NCI-H1436 (cell line): Measurements from ENCODE around the gene OSM.

ENCODE experiments used
- DNase-seq: peaks from one replicate; lab custom pipeline; 2025; lab: John Stamatoyannopoulos, UW

Gene OSM

DNA sequence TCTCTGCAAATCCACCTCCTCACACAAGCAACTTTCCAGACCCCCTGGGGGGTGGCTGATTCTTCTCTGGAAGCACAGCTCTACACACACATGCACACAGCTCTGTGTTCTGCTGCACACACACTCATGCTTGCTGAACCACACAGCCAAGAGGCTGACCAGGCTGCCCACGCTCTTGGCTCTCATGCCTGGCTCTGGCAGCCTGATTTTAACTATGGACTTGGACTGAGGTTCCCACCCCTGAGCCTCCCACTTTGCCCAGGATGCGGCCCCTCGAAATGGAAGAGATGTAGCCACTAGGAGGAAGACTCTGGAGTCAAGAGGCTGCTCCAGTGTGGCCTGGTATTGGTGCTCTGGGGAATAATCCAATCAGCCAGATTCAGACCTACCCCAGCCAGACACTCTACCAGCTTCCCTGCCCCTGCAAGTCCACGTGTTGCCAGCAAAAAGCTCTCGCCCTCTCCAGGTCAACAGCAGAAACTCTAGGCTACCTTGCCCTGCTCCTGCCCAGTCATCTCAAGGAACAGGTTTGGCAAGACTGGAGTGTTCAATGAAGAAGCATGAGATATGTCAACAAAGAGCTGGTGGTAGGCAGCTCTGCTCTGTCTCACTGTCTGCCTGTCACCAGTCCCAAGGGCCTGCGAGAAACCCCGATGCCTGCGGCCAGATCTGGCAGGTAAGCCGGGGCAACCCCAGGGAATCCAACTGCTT, 31.5 kb upstream of the OSM start:
- no peak for DNase-seq

DNA sequence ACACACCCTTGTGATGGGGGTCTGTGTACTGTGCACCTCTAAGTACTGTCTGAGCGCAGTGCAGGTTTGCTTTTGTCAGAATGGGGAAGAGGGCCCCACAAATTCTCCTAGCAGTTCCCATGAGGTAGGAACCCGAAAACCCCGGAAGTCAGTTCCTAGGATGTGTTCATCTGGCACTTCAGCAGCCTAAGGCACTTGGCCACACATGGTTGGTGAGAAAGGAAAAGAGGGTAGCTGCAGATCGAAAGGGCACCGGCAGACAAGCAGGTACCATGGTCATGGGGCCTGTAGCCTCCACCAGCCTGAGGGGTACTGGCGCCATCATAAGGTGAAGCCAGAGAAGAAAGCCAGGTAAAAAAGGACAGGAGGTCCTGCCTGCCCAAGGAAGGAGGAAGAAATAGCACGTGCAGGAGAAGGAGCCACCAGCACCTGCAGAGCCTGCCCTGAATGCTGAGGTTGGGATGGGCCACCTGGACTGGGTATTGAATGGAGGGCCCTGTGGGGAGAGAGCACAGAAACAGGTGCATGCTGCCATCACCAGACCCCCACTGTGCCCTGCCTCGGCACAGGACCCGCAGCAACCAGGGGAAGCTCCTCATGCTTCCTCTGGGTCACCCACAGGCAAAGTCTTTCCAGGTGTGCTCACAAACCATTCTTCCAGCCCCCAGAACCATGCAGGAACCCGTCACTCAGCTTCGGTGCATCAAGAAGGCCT, 30.8 kb upstream of the OSM start:
- no peak for DNase-seq

DNA sequence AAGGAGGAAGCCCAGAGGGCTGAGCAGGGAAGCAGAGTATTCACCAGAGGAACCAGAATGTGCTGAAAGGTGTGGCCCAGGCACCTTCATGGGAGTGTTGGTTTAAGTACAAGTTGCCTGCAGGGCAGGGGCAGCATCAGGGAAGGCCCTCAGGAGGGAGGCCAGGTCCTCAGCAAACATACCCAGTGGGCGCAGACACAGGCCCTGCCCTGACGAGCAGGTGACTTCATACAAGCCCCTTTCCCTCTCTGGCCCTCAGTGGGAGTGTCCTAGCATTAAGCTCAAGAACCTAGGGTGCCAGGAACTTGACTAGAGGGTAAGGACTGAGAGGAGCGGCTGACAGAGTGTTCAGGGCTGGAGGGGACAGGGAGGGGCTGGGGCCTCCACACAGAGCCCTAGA, 30.2 kb upstream of the OSM start:
- no peak for DNase-seq

DNA sequence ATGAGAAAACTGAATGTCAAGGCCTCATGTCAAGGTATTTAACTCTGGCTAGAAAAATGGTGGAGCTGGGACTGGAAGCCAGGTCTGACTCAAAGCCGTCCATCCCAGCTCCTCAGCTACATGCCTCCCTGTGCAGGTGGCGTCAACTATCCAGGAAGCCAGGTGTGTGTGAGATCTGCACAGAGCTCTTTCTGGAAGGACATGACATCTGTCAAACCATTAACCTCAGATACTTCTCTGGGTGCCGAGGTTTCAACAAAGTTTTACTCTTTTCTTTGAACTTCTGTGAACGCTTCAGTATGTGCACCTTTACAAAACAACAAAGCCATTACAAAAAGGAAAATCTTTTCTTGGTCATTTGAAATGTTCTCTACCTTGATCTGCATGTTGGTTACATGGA, 29.7 kb upstream of the OSM start:
- DNase-seq, result no peak

DNA sequence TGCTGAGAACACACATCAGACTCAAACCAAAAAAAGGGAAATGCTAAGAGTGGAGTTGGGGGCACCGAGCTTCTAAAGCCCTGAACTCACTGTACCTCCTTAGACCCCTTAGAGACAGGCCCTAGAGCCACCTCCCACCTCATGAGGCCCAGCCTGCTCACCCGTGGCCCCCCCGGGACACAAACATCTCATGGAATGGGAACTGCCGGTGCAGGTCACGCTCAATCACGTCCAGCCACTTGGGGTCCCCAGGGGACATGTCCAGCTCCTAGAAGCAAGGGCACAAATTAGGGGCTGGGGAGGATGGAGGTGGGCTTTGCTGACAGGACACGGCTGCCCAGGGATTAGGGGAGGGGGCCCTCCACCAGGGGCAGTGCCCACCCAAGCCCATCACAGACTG, 28.9 kb upstream of the OSM start:
- DNase-seq, result no peak

DNA sequence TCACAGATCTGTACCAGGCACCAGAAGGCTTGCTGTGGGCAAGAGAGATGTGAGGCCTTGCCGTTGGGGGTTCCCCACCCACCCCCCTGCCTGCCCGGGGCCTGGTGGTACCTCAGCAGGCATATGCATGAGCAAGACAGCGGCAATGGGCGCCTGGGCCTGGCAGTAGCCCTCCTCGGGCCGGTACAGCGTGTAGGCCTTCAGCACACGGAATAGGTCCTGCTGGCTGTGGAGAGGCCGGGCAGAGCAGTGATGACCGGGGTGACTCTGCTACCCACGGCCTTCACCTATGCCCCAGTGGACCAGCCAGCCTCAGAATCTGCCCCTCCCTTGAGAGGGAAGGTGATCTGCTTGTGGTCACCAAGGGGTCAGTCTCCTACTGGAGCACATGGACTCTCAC, 28.2 kb upstream of the OSM start:
- no peak for DNase-seq

DNA sequence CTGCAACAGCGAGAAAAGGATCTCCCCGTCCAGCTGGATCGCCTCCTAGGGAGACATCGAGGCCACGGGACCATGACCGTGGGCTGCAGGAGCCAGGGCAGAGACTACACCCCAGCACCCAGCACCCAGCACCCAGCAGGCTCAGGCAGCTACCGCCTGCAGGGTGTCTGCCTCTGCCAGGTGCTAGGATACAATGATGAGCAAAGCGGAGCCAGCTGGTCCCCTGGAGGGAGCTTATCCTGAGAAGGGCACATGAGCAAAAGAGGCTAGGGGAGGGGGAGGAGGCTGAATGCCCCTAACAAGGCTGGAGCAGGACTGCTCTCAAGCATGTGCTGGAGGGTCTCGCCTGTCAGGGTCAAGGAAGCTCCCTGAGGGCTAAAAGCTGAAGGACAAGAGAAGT, 27.4 kb upstream of the OSM start:
- DNase-seq, result no peak

DNA sequence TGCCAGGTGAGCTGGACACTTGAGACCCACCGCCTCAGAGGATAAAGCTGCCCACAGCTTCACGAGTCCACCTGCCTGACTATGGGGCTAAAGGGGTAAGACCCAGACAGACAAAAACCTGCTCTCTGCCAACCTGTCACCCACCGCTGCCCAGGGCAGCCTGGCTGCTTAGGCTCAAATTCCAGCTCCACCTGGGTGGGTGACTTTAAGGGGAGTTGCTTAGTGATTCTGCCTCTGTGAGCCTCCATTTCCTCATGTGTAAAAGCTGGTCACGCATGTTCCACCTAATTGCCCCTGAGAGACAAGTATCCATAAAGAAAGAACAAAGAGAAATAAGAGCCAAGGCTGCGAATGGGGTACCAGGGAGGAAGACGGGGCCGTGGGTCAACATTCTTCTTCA, 26.4 kb upstream of the OSM start:
- DNase-seq, result no peak

DNA sequence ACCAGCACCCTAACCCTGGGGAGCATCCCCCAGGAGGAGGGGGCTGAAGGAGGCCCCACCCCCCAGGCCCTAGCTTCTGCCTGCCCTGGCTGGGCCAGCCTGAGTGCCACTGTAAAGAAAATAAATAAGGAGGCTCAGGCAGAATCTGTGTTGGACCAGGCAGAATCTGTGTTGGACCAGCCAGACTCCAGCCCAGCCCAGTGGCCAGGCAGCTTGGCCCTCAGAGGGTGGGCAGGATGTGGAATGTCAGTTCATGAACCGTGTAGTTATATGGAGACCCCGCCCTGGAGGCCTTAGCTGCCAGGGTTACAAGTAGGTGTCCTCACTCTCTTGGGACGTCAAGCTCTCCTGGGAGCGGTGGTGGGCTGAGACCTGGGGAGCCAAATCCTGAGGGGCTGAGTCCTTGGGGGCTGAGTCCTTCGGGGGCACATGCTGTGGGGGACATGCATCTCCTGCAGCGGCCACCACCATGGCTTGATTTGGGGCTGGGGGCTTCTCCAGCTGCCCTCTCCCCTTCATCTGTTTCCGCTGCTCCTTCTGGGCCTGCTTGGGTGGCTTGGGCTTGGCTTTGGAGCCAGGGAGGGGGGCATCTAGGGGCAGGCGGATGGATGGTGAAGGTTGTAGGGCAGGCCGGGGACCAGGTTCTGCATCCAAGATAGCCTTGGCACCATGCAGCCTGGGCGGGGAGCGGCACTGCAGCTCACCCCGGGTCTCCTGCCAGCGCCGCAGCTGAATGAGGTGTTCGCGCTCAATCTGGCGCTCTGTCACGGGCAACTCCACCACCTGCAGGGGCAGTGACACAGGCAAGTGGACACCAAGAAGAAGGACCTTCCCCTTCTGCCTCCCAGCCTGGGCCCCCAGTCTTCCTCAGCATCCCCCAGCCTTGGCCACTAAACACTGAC, 25.7 kb upstream of the OSM start:
- DNase-seq, result no peak

DNA sequence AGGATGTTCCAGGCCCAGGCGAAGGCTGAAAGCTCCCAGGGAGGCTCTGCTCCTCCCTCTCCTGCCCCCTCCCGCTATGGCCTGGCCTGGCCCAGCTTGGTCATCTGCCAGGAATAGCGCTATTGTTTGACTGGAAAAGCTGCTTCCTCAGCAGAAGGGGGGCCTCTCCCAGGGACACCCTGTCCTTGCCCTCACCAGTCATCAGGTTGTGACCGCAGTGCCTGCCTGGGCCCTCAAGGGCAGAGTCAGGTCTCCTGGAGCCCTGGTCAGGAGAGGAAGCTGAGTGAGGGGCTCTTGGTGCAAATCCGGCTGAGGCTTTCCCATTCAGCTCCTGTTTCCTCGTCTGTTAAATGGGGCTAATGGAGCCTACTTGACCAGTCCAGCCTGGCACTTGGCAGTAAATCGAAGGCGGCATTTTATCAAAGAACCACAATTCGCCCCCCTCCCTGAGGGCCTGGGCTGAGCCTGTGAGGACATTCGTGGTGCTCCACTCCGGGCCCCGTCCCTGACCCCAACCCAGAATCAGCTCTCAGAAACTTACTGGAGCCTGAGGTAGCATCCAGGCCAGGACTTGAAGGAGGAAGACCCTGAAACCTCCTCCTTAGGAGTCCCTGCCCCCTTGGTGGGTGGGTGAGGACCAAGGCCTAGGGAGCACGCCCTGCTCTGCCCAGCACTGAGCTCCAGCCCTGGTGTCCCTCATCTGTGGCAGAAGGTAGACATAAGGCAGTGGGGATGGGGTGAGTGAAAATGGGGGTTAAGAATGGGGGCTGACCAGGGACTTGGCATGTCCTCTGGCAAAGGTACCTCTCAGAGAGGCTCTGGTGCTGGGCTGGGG, 24.6 kb upstream of the OSM start:
- DNase-seq, result no peak

DNA sequence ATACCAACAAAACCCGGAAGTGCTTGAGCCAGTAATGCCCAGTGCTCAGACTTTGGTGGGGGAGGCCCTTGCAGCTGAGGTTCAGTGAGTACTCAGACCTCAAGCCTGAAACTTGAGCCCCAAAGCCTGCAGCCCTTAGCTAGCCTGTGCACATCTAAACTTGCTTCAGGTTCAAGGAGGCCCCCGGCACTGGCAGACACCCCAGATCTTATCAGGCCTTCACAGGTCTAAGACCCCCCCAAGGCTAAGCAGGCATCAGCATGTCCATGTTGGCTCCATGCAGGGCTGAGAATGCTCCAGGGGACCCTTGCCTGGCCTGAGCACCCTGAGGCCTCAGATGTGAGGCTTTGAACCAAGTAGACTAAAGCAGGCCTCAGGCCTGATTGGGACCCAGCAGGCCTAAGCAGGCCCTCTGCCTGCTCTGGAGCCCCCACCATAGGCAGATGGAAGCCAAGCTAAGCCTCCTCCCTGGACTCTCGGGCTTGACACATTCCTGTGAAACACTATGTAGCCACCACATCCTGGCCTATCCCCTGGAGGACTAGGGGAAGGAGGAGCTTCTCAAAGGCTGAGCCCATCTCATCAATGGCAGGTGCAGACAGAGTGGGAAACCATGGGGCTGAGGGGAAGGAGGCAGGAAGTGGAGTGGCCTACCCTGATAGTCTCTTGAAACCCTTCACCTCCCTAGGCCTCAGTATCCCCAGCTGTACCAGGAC, 23.8 kb upstream of the OSM start:
- no peak for DNase-seq

DNA sequence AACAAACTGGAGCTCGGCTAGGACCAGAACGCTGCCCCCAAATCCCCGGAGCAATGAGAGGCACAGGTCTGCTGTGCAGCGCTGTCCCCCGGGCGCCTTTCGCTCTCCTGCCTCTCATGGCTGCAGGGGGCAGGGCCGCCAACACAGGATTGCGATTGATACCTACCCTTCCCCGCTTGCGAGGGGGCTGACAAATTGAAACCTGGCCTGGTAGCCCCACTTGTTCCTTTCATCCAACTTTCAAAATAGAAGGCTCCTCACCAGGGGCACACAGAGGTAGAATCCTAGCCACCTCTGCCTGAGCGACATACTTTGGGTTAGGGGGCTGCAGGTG, 23.3 kb upstream of the OSM start:
- DNase-seq, result no peak

DNA sequence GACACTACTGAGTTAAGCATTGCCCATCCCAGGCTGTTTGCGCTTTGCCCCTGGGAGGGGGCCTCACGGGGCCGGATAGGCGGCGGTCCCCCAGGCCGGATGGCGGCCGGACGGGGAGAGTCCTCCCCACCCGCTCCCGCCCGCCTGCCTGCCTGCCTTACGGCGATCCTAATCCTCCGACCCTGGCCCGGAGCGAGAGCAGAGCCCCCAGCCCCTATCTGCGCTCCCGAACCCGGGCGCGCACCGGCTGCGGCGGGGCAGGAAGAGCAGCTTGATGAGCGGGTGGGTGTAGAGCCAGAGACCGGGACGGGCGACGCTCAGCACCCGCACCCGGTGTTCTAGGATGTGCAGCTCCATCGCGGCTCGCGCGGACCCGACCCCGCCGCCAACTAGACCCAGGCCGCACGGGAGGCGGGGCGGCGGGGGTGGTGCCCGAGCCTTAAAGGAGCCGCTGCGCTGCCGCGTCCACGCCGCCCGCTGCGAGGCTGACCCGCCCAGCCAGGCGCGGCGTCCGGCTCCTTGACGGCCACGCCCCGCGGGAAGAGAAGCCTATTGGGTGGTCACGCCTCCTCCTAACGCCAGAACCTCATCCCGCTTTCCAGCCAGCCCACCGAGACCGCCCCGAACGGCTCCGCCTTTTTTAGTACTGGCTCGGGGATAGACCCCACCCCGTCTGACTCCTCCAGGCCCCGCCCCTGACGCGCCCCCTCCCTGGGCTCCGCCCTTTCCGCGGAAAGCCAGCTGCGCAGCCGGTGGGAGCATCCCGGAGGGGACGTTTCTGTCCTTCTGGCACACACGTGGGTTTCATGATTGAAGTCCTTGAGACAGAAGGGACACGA, 22.7 kb upstream of the OSM start, which contains the start of gene CASTOR1:
TSS of gene CASTOR1 (minus strand) at position 365 of the 839 bp plus-strand sequence. CDS start at position 357, 8 bp downstream.
- peak; percentile 92 for DNase-seq

DNA sequence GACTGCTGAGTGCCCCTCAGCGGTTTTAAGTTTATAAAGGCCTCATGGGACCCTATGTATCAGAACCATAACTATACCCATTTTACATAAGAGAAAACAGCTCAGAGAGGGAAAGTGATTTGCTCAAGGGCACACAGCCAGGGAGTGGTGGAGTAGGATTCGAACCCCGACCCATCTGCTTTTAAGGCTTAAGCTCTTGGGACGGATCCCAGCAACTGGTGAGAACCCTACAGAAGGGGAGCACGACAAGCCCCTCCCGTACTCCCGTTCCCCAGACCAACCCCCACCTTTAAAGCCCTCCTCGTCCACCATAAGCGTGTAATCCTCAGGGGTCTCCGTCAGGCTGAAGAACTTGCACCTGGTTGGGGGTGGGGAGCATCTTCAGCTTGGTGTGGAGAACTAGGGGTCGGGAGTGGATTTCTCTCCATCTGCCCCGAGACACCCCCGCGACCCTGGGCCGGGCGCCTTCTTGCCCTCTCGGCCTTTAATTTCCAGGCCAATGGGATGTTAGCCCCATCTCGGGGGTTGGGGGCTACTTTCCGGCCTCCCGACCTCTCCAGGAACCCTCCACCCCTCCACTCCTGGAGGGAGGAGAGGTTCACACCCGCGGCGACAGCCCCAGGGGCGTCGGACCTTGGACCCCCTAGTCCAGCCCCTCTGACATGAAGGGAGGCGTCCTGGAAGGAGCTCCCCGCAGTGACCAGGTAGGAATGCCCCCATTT, 21.9 kb upstream of the OSM start:
- no peak for DNase-seq

DNA sequence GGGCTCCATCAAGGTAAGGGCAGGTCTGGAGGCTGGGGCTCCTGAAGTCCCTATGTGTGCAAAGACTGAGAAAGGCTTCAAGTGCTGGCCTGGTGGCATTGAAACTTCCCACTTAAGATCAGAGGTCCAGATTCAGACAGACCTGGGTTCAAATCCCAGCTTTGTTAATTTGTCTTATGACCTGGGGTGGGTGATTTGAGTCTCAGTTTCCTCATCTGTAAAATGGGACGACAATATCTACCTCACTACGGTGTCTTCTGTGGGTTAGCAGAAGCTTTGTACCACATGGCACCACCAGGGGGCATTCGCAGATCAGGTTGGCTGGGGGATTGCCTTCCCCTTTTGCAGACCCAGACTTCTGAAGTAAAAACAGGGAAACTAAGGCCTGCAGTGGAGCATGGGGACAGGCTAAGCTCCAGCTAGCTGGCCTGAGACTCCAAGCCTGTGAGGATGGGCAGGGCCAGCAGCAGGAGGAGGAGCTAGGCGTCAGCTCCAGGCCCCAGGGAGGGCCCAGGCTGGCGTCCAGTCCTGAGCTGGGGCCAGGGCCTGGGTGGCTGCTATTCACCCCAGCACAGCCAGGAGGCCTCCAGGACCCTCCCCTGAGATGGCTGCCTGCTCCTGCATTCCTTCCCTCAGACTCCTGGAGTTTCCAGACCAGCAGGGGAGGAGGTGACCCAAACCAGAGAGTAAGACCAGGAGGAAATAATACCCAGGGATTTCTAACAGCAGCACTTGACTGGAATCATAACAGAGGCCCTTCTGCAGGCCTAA, 21.2 kb upstream of the OSM start:
- DNase-seq, result peak; percentile 72

DNA sequence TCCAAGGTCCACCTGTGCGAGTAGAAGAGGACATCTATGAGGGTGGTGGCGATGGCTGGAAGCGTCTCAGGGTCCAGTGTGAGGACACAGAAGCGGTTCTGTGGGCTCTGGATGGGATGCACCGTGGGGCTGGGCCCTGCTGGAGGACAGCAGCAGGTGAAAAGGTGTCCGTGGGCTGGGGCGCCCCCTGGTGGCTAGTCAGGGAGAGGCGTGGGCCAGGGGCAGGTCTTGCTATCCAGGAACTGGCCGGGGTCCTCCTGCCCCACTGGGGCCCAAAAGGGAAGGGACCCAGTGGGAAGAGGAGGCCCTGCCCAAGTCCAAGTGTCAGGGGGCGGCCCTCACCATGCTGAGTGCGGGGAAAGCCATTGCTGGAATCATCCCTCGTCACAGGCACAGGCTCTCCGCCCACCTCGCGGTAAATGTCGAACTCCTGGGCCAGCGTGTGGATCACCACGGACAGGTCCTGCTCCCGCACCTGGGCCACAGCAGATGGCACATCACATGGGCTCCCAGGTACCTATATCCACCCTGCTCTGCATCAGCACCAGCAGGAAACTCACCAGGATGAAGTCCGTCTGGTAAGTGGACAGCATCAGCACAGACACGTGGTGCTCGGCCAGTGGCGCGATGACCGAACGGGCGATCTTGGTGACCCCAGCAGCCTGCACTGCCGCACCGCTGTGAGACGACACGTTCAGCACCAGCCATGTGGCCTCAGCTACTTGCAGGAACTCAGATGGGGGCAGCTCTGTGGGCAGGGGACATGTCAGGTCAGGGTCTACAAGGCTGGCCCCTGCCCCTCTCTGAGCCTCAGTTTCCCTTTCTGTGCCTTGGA, 20.4 kb upstream of the OSM start:
- peak; percentile 56 for DNase-seq

DNA sequence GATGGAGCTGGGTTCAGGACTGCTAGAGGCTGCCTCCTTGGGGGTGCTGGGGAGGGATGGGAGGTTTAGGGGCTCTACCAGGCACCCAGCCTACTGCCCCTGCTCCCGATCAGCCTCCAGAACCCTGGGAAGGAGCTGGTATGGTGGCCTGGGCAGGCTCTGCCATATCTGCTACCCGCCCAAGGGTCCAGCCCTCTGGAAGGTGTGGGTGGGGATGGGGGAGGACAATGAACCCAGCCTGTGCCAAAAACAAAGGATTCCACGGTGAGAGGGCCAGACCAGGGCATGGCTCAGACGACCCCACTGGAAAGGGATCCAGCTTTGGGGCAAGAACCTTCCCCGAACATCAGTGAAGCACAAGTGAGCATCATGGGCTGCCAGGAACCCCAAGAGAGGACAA, 19.7 kb upstream of the OSM start:
- DNase-seq, result no peak

DNA sequence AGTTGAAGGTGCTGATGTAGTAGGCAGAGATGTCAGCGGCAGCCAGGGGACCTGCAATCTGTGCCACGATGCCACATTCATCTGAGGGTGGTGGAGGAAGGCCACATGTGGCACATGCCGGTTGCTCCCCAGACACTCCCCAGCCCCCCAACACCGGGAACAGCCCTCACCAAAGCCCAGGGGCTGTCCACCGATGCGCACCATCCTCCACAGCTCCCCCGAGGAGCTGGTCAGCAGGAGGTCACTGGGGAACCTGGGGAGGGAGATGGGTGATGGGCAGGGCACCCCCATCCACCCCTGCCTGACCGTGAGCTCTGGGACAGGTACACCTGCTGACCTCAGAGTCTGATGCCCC, 19.2 kb upstream of the OSM start:
- no peak for DNase-seq
